HepG2 (cell line): ENCODE measurements around the gene IFI27.

Experiments
- DNMT1 ChIP-seq: sonication (generic); formaldehyde crosslinking; IDR thresholded peaks from 2 replicates; pipeline ENCODE4 v1.5.1; 2020; ENCODE audit warnings: mild to moderate bottlenecking, missing genetic modification reagents
- ELF1 ChIP-seq: sonication (generic); formaldehyde crosslinking; IDR thresholded peaks from 2 replicates; pipeline ENCODE4 v1.4.0; 2020; ENCODE audit warnings: missing genetic modification reagents
- POLR2A ChIP-seq, 2 experiments: IDR thresholded peaks; 2 replicates each; pipeline ENCODE4 v1.6.1; 2011; ENCODE audit warnings: low read depth in 2 of 2, low read length in 2 of 2, mild to moderate bottlenecking in 1 of 2, moderate library complexity in 1 of 2; ENCODE audit not compliant: insufficient read depth in 1 of 2
- SRF ChIP-seq: IDR thresholded peaks from 2 replicates; pipeline ENCODE4 v1.6.1; 2011; ENCODE audit warnings: mild to moderate bottlenecking, low read depth, low read length, moderate library complexity
- ZNF124 ChIP-seq: sonication (generic); formaldehyde crosslinking; IDR thresholded peaks from 2 replicates; pipeline ENCODE4 v1.4.0; 2020; ENCODE audit warnings: missing genetic modification reagents
- TF ChIP-seq, protein P1 (sequence below): IDR thresholded peaks from 2 replicates; pipeline ENCODE4 v1.6.1; 2016; ENCODE audit warnings: control low read depth
- TF ChIP-seq, protein P2 (sequence below): sonication (generic); IDR thresholded peaks from 2 replicates; pipeline ENCODE4 v1.6.1; 2016; ENCODE audit warnings: low read depth, borderline replicate concordance
- TF ChIP-seq, protein P3 (sequence below): sonication (generic); formaldehyde crosslinking; IDR thresholded peaks from 2 replicates; pipeline ENCODE4 v1.4.0; 2020; ENCODE audit warnings: missing genetic modification reagents, borderline replicate concordance
- TF ChIP-seq, protein P4 (sequence below): sonication (generic); formaldehyde crosslinking; IDR thresholded peaks from 2 replicates; pipeline ENCODE4 v1.4.0; 2020; ENCODE audit warnings: missing genetic modification reagents, borderline replicate concordance

DNA sequence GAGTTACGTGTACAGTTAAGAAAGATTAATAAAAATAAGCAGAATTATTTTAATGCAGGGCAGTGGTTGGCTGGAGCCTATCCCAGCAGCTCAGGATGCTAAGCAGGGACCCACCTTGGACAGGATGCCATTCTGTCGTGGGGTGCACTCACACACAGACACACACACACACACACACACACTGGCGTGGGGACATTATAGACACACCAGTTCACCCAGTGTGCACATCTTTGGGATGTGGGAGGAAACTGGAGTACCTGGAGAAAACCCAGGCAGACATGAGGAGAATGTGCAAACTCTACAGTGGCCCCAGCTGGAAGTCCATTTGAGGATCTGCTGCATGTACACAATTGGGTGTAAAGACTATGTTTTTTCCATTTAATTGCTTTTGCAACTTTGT is 31.7 kb downstream of the IFI27 start:
- TF ChIP-seq, protein P1, sequence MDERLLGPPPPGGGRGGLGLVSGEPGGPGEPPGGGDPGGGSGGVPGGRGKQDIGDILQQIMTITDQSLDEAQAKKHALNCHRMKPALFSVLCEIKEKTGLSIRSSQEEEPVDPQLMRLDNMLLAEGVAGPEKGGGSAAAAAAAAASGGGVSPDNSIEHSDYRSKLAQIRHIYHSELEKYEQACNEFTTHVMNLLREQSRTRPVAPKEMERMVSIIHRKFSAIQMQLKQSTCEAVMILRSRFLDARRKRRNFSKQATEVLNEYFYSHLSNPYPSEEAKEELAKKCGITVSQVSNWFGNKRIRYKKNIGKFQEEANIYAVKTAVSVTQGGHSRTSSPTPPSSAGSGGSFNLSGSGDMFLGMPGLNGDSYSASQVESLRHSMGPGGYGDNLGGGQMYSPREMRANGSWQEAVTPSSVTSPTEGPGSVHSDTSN (CRISPR knock-in tag): no peak
- TF ChIP-seq ELF1 (CRISPR knock-in tag) (no peak), DNMT1 (CRISPR knock-in tag) (no peak), SRF (no peak), POLR2A (IDR thresholded peaks at IDR 0.05; ENCODE audit: insufficient read depth in 1 of 2, low read depth in 2 of 2, low read length in 2 of 2) (no peak), ZNF124 (CRISPR knock-in tag) (no peak)
- TF ChIP-seq, protein P2, sequence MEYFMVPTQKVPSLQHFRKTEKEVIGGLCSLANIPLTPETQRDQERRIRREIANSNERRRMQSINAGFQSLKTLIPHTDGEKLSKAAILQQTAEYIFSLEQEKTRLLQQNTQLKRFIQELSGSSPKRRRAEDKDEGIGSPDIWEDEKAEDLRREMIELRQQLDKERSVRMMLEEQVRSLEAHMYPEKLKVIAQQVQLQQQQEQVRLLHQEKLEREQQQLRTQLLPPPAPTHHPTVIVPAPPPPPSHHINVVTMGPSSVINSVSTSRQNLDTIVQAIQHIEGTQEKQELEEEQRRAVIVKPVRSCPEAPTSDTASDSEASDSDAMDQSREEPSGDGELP: no peak
- TF ChIP-seq, protein P3, sequence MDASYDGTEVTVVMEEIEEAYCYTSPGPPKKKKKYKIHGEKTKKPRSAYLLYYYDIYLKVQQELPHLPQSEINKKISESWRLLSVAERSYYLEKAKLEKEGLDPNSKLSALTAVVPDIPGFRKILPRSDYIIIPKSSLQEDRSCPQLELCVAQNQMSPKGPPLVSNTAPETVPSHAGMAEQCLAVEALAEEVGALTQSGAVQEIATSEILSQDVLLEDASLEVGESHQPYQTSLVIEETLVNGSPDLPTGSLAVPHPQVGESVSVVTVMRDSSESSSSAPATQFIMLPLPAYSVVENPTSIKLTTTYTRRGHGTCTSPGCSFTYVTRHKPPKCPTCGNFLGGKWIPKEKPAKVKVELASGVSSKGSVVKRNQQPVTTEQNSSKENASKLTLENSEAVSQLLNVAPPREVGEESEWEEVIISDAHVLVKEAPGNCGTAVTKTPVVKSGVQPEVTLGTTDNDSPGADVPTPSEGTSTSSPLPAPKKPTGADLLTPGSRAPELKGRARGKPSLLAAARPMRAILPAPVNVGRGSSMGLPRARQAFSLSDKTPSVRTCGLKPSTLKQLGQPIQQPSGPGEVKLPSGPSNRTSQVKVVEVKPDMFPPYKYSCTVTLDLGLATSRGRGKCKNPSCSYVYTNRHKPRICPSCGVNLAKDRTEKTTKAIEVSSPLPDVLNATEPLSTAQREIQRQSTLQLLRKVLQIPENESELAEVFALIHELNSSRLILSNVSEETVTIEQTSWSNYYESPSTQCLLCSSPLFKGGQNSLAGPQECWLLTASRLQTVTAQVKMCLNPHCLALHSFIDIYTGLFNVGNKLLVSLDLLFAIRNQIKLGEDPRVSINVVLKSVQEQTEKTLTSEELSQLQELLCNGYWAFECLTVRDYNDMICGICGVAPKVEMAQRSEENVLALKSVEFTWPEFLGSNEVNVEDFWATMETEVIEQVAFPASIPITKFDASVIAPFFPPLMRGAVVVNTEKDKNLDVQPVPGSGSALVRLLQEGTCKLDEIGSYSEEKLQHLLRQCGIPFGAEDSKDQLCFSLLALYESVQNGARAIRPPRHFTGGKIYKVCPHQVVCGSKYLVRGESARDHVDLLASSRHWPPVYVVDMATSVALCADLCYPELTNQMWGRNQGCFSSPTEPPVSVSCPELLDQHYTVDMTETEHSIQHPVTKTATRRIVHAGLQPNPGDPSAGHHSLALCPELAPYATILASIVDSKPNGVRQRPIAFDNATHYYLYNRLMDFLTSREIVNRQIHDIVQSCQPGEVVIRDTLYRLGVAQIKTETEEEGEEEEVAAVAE (CRISPR knock-in tag): no peak
- TF ChIP-seq, protein P4, sequence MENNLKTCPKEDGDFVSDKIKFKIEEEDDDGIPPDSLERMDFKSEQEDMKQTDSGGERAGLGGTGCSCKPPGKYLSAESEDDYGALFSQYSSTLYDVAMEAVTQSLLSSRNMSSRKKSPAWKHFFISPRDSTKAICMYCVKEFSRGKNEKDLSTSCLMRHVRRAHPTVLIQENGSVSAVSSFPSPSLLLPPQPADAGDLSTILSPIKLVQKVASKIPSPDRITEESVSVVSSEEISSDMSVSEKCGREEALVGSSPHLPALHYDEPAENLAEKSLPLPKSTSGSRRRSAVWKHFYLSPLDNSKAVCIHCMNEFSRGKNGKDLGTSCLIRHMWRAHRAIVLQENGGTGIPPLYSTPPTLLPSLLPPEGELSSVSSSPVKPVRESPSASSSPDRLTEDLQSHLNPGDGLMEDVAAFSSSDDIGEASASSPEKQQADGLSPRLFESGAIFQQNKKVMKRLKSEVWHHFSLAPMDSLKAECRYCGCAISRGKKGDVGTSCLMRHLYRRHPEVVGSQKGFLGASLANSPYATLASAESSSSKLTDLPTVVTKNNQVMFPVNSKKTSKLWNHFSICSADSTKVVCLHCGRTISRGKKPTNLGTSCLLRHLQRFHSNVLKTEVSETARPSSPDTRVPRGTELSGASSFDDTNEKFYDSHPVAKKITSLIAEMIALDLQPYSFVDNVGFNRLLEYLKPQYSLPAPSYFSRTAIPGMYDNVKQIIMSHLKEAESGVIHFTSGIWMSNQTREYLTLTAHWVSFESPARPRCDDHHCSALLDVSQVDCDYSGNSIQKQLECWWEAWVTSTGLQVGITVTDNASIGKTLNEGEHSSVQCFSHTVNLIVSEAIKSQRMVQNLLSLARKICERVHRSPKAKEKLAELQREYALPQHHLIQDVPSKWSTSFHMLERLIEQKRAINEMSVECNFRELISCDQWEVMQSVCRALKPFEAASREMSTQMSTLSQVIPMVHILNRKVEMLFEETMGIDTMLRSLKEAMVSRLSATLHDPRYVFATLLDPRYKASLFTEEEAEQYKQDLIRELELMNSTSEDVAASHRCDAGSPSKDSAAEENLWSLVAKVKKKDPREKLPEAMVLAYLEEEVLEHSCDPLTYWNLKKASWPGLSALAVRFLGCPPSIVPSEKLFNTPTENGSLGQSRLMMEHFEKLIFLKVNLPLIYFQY (CRISPR knock-in tag): no peak
